ENCODE data around the gene PTPRS.

DNA sequence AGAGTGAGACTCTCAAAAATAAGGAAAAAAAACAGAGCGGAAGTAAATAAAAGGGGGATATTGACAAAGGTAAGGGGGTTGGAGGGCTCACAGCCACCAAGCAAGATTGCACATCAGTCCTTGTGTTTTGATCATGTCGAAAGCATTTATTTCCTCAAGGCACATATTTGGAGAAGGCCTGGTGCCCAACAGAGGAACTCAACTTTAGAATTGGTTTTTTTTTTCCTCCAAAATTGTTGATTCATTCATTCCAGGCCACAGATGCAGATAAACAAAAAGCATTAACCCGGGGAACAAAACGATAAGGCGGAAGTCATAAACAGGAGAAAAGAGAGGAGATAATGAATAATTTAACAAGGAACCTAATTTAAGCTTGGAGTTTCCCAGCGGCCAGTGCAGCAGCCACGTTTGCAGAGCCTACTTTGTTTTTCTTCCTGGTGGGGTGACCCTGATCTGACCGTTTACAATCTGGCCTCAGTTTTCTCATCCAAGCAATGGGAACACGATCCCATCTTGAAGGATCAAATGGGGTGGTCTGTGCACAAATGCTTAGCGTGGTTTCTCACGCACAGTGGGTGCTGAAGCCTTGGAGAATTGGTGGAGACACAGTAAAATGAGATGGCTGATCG, 2.1 kb upstream of the PTPRS start:
- no peak for TF ChIP-seq EZH2 (IDR thresholded peaks at IDR 0.05)
- no peak for TF ChIP-seq POLR2AphosphoS5 (IDR thresholded peaks at IDR 0.05; ENCODE audit: borderline replicate concordance, low read depth, low read length)

Data from SK-N-MC (cell line).